ENCODE measurements around the gene TMEM31.

Gene TMEM31

DNA sequence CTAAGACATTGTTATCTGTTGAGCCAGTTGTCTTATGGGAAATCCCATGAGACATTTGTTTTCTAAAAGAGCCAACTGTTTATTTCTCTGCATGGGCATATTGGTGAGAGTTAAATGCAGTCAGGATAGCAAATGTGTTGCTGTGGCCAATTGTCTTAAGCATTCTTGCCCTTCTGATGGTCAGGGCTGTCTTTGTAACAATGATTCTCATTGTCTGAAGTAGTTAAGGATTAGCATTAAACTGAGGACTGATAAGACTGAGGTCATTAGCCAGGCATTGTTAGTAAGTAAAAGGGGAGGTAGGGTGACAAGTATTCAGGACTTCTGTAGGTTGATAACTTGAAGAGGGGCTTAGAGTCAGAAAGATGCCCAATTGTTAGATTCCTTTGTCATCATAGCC is 13.0 kb upstream of the TMEM31 start:
- H3K27ac ChIP-seq: no peak overlapping the region
- TF ChIP-seq, protein P1, sequence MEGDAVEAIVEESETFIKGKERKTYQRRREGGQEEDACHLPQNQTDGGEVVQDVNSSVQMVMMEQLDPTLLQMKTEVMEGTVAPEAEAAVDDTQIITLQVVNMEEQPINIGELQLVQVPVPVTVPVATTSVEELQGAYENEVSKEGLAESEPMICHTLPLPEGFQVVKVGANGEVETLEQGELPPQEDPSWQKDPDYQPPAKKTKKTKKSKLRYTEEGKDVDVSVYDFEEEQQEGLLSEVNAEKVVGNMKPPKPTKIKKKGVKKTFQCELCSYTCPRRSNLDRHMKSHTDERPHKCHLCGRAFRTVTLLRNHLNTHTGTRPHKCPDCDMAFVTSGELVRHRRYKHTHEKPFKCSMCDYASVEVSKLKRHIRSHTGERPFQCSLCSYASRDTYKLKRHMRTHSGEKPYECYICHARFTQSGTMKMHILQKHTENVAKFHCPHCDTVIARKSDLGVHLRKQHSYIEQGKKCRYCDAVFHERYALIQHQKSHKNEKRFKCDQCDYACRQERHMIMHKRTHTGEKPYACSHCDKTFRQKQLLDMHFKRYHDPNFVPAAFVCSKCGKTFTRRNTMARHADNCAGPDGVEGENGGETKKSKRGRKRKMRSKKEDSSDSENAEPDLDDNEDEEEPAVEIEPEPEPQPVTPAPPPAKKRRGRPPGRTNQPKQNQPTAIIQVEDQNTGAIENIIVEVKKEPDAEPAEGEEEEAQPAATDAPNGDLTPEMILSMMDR (conservative IDR thresholded peaks at IDR 0.05): no peak

DNA sequence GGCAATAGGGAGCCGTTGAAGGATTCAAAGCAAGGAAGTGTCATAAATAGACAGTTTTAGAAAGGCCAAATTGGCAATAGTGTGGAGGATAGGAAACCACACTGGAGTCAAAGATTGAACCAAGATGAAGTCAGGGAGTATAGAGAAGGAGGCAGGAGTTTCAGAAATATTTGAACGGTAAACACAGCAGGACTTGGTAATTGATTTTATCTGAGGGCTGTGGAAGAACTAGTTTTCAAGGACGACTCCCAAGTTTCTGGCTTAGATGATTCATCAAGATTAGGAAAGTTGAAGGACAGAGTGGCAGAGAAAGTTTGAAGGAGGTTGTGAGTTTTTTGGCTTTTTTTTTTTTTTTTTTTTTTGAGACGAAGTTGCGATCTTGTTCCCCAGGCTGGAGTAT is 11.5 kb upstream of the TMEM31 start:
- peak overlapping the region; percentile 53 for H3K27ac ChIP-seq
- TF ChIP-seq, protein P1 (conservative IDR thresholded peaks at IDR 0.05): no peak

DNA sequence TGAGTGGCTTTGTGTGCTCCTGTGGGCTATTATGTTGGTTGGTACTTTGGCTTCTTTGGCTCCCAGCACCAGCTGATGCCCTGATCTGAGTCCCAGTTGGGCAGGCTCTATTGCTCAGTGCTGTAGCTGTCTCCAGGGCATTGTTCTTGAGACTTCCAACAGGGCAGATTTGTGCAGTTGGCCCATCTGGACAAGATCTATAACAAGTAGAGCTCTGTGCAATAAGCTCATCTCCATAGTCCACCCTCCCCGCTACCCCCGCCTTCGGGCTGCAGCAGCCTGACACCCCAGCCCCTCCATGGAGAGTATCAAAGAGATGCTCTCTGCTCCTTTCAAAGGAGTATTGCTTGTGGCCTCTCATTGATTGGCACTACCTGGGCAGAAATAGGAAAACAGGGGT is 5.8 kb upstream of the TMEM31 start:
- TF ChIP-seq, protein P1 (conservative IDR thresholded peaks at IDR 0.05): no peak
- H3K27ac ChIP-seq: no peak overlapping the region

DNA sequence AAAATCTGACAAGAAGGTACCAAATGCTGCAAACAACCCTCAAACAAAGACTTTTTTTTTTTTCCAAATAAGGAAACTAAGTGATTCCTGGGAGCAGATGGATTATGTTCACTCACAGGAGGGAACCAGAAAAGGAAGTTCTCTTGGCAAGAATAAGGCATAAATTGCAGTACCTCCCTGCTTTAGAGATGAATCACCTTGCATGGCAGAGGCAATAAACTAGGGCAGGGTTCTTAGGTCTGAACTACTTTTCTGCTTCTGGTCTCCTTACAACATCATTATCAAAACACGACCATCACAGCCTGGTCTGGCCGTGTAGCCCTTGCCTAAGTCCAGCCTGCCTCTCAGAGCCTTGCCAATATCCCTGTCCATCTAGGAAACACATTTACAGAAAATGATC is 6.3 kb downstream of the TMEM31 start:
- H3K27ac ChIP-seq: no peak overlapping the region
- TF ChIP-seq, protein P1 (conservative IDR thresholded peaks at IDR 0.05): no peak

DNA sequence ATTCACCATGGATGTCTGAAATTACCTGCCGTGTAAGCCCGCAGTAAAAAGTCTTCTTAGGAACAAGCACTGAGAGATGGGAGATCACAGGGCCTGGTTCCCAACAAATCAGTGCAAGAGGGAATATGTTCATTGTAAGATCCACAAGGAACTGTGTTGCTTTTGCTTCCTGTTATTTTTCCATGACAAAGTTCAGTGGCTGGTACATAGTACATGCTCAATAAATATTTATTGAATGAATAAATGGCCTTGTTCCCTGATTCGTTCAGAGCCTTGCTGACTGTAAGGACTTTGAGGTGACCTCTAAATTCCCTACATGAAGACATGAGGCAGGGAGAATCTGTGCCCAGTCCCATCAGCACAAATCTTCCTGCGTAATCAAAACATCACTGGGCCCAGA is 7.4 kb downstream of the TMEM31 start:
- H3K27ac ChIP-seq: no peak overlapping the region
- TF ChIP-seq, protein P1 (conservative IDR thresholded peaks at IDR 0.05): no peak

DNA sequence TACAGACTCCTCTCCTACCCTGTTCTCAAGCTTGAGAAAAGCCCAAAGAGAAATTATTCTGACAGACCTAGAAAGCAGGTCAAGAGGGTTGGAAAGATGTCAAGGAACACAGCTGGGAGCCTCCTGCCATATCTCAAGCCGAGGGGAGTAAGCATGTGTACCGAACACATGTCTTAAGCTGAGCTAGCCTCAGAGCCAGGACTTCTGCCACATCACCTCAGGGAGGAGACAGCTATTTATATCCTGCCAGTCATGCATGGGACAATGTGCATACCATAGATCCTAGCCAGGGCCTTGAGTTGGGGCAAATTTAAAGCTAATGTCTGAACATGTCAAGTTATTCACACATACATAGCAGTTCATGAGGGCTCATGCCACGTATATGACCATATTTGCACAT is 11.8 kb downstream of the TMEM31 start:
- no peak overlapping the region for H3K27ac ChIP-seq
- TF ChIP-seq, protein P1 (conservative IDR thresholded peaks at IDR 0.05): no peak

DNA sequence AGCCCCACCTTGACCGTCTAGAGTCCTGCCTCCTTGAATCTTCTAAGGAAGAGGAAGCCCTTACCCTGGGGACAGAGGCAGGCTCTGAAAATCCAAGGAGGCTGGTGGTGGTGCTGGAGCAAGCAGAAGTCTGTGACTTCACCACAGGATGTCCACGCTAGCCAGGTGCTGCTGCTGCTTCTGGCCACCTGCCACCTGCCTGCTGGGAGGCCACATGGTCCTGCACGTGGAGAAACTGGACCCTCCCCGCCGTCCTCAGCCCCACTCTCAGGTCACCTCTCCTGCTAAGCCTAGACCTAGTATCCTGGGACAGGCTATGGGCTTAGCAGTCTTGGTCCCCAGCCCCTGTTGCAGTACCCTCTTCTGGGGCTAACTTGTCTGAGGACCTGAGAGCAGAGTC is 15.8 kb downstream of the TMEM31 start:
- TF ChIP-seq, protein P1 (conservative IDR thresholded peaks at IDR 0.05): no peak
- H3K27ac ChIP-seq: no peak overlapping the region

DNA sequence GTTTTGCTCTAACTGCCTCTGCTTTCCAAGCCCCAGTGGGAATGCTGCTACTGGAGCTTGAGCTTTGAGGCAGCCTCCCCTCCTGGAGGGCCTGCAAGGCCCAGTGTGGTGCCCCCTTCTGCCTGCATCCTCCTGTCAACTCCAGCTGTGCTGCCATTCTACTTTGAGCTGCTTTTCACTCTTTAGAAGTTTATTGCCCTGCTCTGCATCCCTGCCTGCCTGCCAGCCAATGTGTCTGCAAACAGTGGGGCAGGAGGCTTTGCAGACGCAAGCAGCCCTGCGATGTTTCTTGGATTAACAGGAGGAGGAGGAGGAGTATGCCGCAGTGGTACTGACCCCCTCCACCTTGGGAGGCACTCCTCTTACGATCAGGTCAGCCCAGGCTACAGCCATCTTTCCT is 16.4 kb downstream of the TMEM31 start:
- no peak overlapping the region for H3K27ac ChIP-seq
- TF ChIP-seq, protein P1 (conservative IDR thresholded peaks at IDR 0.05): no peak
